ENCODE measurements around the gene SLC25A10. TPM values are rescaled to one million over a fixed set of nuclear protein-coding genes. Genes with fewer than 3 reads are reported as not detected.

SLC25A10 gene
- total RNA-seq, 1 experiment from 2014 or later, result 30.9 TPM

- Histone ChIP-seq H4K20me1 (ENCODE audit: control insufficient read depth, insufficient read depth, insufficient read length) (no peaks in the 10 kb centered on the region), H2AK5ac (ENCODE audit: insufficient read length, low read length) (no peak overlapping the region), H3K4ac (ENCODE audit: low read depth, low read length) (no peak overlapping the region), H3K4me1 (ENCODE audit: insufficient read depth, low read length) (peaks cover 4% of the 10 kb centered on the region; the same call in 1 of the 2 replicates), H2BK15ac (ENCODE audit: low read depth, low read length) (no peak overlapping the region), H2BK5ac (ENCODE audit: insufficient read length, low read length) (no peak overlapping the region), H3K27ac (ENCODE audit: insufficient read length, low read depth, low read length) (no peak overlapping the region), H3K27me3 (ENCODE audit: insufficient read depth, low read length) (no peaks in the 10 kb centered on the region), H3K14ac (ENCODE audit: insufficient read depth, low read length) (no peak overlapping the region), H3K9me3 (ENCODE audit: control insufficient read depth, low read depth, low read length) (no peaks in the 10 kb centered on the region), H4K91ac (ENCODE audit: insufficient read length, low read depth, low read length) (no peak overlapping the region), H4K8ac (replicated peaks; ENCODE audit: insufficient read length, low read depth, low read length) (no peak overlapping the region), H4K5ac (ENCODE audit: insufficient read length, low read depth, low read length) (no peak overlapping the region), H2BK12ac (ENCODE audit: insufficient read length, low read depth, low read length) (no peak overlapping the region), H3K9ac (ENCODE audit: extremely low read depth, insufficient read length, low read length) (no peak overlapping the region), H3K23me2 (ENCODE audit: insufficient read length, low read depth, low read length, poor library complexity, severe bottlenecking) (peaks cover 33% of the 10 kb centered on the region), H3K79me1 (ENCODE audit: insufficient read depth, low read depth, low read length, poor library complexity, severe bottlenecking) (peaks cover 8% of the 10 kb centered on the region), H3T11ph (ENCODE audit: low read length) (no peak overlapping the region), H3K56ac (ENCODE audit: insufficient read length, low read depth, low read length) (no peak overlapping the region), H2AFZ (ENCODE audit: low read length) (no peak overlapping the region), H3K18ac (ENCODE audit: insufficient read length, low read depth, low read length) (no peak overlapping the region), H2BK20ac (ENCODE audit: low read depth, low read length, poor library complexity, severe bottlenecking) (no peak overlapping the region), H2BK120ac (ENCODE audit: low read depth, low read length, poor library complexity, severe bottlenecking) (no peak overlapping the region), H3K79me2 (ENCODE audit: insufficient read depth, low read length) (peaks cover 8% of the 10 kb centered on the region; the same call in 1 of the 2 replicates), H3K23ac (ENCODE audit: insufficient read length, low read depth, low read length) (no peak overlapping the region), H3K4me2 (ENCODE audit: insufficient read depth, insufficient read length, low read length) (no peak overlapping the region)
- Mint-ChIP-seq H3K4me3 (no peak overlapping the region; a peak in 1 of 5 replicates), H3K4me1 (peaks cover 16 to 26% of the 10 kb centered on the region in 2 experiments), H3K36me3 (ENCODE audit: insufficient read depth in 1 of 3, low read depth in 3 of 3) (peaks cover 26 to 56% (median 31%) of the 10 kb centered on the region in 3 experiments), H3K27me3 (ENCODE audit: low read depth) (no peaks in the 10 kb centered on the region; the same call in 1 of the 2 replicates), H3K27ac (peak overlapping the region in 1 of 3 experiments; percentile 80; a peak in 1 of 7 replicates), H3K9me3 (no peaks in the 10 kb centered on the region)
- peak; percentile 66 for DNase-seq
- TF ChIP-seq, protein P1, sequence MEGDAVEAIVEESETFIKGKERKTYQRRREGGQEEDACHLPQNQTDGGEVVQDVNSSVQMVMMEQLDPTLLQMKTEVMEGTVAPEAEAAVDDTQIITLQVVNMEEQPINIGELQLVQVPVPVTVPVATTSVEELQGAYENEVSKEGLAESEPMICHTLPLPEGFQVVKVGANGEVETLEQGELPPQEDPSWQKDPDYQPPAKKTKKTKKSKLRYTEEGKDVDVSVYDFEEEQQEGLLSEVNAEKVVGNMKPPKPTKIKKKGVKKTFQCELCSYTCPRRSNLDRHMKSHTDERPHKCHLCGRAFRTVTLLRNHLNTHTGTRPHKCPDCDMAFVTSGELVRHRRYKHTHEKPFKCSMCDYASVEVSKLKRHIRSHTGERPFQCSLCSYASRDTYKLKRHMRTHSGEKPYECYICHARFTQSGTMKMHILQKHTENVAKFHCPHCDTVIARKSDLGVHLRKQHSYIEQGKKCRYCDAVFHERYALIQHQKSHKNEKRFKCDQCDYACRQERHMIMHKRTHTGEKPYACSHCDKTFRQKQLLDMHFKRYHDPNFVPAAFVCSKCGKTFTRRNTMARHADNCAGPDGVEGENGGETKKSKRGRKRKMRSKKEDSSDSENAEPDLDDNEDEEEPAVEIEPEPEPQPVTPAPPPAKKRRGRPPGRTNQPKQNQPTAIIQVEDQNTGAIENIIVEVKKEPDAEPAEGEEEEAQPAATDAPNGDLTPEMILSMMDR (conservative IDR thresholded peaks at IDR 0.05), result no peak; the same call in 2 of the 3 replicates
- no CpG with 5 or more reads among the region's 54 CpGs for WGBS (ENCODE audit: extremely low coverage, insufficient read length, low lambda C conversion rate)
Observed at GRCh38 chr17:81706757-81707624, 5.1 kb upstream of the SLC25A10 start.
